K562 (cell line): ENCODE results near the gene SNX25. TPM values are rescaled to one million over a fixed set of nuclear protein-coding genes. Genes with fewer than 3 reads are reported as not detected.

Experiments used
- CBFA2T2 ChIP-seq: fragments of 450-650 bp; conservative IDR thresholded peaks from 2 replicates; pipeline ENCODE4 v1.6.1; 2017; ENCODE audit warnings: mild to moderate bottlenecking
- PCBP1 ChIP-seq: fragments of 200-400 bp; formaldehyde crosslinking; IDR thresholded peaks from 2 replicates; pipeline ENCODE4 v1.6.1; 2018; ENCODE audit warnings: mild to moderate bottlenecking, low read depth, low read length; ENCODE audit not compliant: poor library complexity, severe bottlenecking
- ZNF140 ChIP-seq: fragments of 250-450 bp; sonication (Bioruptor Pico); IDR thresholded peaks from 2 replicates; pipeline ENCODE4 v1.8.0; 2021; ENCODE audit warnings: moderate library complexity, mild to moderate bottlenecking, inconsistent platforms
- ZNF384 ChIP-seq: IDR thresholded peaks from 2 replicates; pipeline ENCODE4 v1.6.1; 2012; ENCODE audit warnings: low read depth, low read length, improper control_type of control experiment
- ZNF507 ChIP-seq: conservative IDR thresholded peaks from 2 replicates; pipeline ENCODE4 v1.6.1; 2017; ENCODE audit warnings: missing genetic modification characterization, missing compliant biosample characterization
- polyA plus RNA-seq, 8 experiments: library from polyadenylated mRNA; depleted of rRNA in 4 of 8; stranded (reverse) in 5 of 8; unstranded in 3 of 8; fragments of >200 nt; fragmentation: Nextera tagmentation in 2 of 8; fragmentation: Illumina TruSeq in 1 of 8; extraction: Ambion mirVana in 2 of 8; extraction: Trizol in 1 of 8; gene quantifications; 2 replicates each; pipeline versions ENCODE4 v1.2.1 to v1.2.3, GENCODE V29; 2011 to 2014; ENCODE audit warnings: inconsistent platforms in 1 of 8, missing spikeins in 1 of 8
- total RNA-seq, 7 experiments: library from RNA; depleted of rRNA in 6 of 7; stranded (reverse); fragments of >200 nt in 6 of 7; fragmentation: Illumina TruSeq in 2 of 7; extraction: Trizol in 2 of 7; gene quantifications; 2 replicates each; pipeline versions ENCODE4 v1.2.1 to v1.2.3, GENCODE V29; 2011 to 2021; ENCODE audit warnings: low replicate concordance in 1 of 7
- TF ChIP-seq, protein P1 (sequence below): sonication (generic); formaldehyde crosslinking; IDR thresholded peaks from 2 replicates; pipeline ENCODE4 v1.8.0; 2022; ENCODE audit warnings: missing genetic modification reagents, mild to moderate bottlenecking, borderline replicate concordance
- TF ChIP-seq, protein P2 (sequence below): fragments of 450-650 bp; formaldehyde crosslinking; IDR thresholded peaks from 2 replicates; pipeline ENCODE4 v1.4.0; 2020; ENCODE audit warnings: mild to moderate bottlenecking, moderate library complexity
- TF ChIP-seq, protein P3 (sequence below): fragments of 200-800 bp; sonication (Bioruptor generic); IDR thresholded peaks from 2 replicates; pipeline ENCODE4 v1.6.1; 2016; ENCODE audit warnings: missing genetic modification characterization, missing compliant biosample characterization

The SNX25 gene
- total and polyA plus RNA-seq, 9 of the 15 experiments (the other 6 are each of a cell fraction or from before 2014, with no cell fraction given) = 2.5 to 23.4 (median 13.3) TPM

DNA sequence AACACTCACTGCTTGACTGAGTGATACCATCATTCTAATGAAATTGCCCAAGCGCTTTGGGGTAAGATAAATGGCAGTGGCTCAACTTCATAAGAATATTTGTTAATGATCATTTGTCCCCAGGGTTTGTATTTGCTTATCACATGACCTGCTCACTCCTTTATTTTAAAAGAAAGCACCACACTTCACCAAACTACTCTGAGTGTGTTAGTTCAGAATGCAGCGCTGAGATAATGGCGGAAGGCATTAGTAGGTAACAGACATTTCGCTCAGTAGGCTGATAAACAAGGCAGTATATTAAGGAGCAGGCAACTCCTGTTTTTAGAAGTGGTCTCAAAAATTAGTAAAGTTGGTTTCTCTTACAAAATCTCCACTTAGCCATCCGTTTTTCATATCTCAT lies 1.6 kb downstream of the SNX25 start (continued):
- TF ChIP-seq, protein P1, sequence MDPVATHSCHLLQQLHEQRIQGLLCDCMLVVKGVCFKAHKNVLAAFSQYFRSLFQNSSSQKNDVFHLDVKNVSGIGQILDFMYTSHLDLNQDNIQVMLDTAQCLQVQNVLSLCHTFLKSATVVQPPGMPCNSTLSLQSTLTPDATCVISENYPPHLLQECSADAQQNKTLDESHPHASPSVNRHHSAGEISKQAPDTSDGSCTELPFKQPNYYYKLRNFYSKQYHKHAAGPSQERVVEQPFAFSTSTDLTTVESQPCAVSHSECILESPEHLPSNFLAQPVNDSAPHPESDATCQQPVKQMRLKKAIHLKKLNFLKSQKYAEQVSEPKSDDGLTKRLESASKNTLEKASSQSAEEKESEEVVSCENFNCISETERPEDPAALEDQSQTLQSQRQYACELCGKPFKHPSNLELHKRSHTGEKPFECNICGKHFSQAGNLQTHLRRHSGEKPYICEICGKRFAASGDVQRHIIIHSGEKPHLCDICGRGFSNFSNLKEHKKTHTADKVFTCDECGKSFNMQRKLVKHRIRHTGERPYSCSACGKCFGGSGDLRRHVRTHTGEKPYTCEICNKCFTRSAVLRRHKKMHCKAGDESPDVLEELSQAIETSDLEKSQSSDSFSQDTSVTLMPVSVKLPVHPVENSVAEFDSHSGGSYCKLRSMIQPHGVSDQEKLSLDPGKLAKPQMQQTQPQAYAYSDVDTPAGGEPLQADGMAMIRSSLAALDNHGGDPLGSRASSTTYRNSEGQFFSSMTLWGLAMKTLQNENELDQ (CRISPR knock-in tag) = no peak
- TF ChIP-seq ZNF140 (CRISPR knock-in tag) (no peak), PCBP1 (no peak), CBFA2T2 (0 out of 2 replicates have a peak, but pooled peaks have one; percentile 10), ZNF507 (tag) (no peak), ZNF384 (no peak)
- TF ChIP-seq, protein P2, sequence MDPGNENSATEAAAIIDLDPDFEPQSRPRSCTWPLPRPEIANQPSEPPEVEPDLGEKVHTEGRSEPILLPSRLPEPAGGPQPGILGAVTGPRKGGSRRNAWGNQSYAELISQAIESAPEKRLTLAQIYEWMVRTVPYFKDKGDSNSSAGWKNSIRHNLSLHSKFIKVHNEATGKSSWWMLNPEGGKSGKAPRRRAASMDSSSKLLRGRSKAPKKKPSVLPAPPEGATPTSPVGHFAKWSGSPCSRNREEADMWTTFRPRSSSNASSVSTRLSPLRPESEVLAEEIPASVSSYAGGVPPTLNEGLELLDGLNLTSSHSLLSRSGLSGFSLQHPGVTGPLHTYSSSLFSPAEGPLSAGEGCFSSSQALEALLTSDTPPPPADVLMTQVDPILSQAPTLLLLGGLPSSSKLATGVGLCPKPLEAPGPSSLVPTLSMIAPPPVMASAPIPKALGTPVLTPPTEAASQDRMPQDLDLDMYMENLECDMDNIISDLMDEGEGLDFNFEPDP (CRISPR knock-in tag) = no peak
- TF ChIP-seq, protein P3, sequence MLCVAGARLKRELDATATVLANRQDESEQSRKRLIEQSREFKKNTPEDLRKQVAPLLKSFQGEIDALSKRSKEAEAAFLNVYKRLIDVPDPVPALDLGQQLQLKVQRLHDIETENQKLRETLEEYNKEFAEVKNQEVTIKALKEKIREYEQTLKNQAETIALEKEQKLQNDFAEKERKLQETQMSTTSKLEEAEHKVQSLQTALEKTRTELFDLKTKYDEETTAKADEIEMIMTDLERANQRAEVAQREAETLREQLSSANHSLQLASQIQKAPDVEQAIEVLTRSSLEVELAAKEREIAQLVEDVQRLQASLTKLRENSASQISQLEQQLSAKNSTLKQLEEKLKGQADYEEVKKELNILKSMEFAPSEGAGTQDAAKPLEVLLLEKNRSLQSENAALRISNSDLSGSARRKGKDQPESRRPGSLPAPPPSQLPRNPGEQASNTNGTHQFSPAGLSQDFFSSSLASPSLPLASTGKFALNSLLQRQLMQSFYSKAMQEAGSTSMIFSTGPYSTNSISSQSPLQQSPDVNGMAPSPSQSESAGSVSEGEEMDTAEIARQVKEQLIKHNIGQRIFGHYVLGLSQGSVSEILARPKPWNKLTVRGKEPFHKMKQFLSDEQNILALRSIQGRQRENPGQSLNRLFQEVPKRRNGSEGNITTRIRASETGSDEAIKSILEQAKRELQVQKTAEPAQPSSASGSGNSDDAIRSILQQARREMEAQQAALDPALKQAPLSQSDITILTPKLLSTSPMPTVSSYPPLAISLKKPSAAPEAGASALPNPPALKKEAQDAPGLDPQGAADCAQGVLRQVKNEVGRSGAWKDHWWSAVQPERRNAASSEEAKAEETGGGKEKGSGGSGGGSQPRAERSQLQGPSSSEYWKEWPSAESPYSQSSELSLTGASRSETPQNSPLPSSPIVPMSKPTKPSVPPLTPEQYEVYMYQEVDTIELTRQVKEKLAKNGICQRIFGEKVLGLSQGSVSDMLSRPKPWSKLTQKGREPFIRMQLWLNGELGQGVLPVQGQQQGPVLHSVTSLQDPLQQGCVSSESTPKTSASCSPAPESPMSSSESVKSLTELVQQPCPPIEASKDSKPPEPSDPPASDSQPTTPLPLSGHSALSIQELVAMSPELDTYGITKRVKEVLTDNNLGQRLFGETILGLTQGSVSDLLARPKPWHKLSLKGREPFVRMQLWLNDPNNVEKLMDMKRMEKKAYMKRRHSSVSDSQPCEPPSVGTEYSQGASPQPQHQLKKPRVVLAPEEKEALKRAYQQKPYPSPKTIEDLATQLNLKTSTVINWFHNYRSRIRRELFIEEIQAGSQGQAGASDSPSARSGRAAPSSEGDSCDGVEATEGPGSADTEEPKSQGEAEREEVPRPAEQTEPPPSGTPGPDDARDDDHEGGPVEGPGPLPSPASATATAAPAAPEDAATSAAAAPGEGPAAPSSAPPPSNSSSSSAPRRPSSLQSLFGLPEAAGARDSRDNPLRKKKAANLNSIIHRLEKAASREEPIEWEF (CRISPR knock-in tag) = no peak
